HG03520 (cell line): ENCODE results near the gene VWA5B2.
"Not testable (repeated sequence)": the region's sequence is repeated elsewhere in the genome, so short reads cannot be mapped to it uniquely, and the experiment has no call there.

Experiments
- ATAC-seq: cut with Tn5 transposase; IDR thresholded peaks from one replicate; pipeline ENCODE4 v1.9.1; 2021; ENCODE audit warnings: mild to moderate bottlenecking, moderate library complexity; ENCODE audit not compliant: unreplicated experiment

VWA5B2 gene

DNA sequence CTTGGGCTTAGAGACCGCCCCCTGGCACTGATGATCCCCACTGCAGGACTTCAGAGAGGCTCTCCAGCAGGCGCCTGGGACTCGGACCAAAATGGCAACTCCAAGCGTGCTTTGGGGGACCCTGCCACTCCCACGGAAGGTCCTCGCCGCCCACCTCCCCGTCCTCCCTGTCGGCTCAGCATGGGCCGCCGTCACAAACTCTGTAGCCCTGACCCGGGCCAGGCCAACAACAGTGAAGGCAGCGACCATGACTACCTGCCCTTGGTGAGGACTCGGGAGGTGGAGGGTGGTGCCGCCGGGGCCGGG, 11.7 kb downstream of the VWA5B2 start:
- ATAC-seq, result no peak

DNA sequence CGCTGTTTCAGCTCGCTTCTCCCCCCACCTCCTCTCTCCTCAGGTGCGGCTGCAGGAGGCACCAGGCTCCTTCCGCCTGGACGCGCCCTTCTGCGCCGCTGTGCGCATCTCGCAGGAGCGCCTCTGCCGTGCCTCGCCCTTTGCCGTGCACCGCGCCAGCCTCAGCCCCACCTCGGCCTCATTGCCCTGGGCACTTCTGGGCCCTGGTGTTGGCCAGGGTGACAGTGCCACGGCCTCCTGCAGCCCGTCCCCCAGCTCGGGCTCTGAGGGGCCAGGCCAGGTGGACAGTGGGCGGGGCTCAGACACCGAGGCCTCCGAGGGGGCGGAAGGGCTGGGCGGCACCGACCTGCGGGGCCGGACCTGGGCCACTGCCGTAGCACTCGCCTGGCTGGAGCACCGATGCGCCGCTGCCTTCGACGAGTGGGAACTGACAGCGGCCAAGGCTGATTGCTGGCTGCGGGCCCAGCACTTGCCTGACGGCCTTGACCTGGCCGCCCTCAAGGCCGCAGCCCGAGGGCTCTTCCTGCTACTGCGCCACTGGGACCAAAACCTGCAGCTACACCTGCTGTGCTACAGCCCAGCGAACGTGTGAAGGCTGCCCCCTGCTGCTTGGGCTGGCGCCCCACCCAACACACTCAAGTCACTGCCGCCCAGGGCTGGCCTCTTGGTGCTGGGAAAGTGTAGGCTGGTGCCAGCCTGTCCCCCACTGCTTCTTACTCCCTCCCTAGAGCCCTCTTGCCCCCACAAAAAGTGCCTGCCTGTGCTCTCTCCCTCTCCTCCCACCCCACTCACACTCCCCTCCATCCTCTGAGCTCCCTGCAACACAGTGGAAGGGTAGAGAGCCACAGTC, 12.3 kb downstream of the VWA5B2 start:
- ATAC-seq, result no peak

GRCh38 chr3:184242297-184242685, 12.9 kb downstream of the VWA5B2 start:
- no peak for ATAC-seq

- no peak for ATAC-seq
Observed at GRCh38 chr3:184248454-184249411, 19.3 kb downstream of the VWA5B2 start, which contains the start of gene ALG3. TSS of gene ALG3 (minus strand) at chr3:184248962. CDS start at chr3:184248940, 22 bp downstream.

- ATAC-seq, result peak; percentile 88
Observed at GRCh38 chr3:184249412-184250166, 20.2 kb downstream of the VWA5B2 start, which contains the start of gene EEF1AKMT4. TSS of gene EEF1AKMT4 (plus strand) at chr3:184249672. CDS start at chr3:184249695, 23 bp downstream.

DNA sequence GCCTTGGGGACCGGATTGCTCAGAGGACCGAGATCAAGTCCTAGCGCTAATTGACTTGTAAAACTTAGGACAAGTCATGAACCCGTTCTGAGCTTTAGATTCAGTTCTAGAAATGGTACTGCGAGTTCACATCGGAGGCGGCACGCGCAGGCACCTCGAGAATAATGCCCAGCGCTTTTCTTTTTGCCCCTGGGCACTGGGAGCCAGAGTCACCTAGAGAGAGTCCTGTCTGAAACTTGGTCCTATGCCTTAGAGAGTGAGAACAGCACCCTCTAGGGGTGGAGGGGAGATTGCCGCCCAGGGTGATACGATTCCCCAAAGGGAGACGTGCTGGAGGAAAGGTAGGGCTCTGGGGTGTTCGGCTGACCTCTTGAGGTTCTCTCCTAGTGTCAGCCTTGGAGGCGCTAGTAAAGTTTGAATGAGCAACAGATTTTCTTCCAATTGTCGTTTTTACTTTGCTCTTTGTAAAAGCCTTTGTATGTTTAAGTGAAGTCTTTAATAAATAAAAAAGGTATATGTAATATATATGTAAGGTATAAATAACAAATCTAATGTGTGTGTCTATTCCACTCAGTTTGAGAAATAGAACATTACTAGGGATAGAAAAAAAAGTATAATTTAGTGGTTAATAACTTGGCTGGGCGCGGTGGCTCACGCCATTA, 20.9 kb downstream of the VWA5B2 start:
- ATAC-seq, result peak; percentile 63

DNA sequence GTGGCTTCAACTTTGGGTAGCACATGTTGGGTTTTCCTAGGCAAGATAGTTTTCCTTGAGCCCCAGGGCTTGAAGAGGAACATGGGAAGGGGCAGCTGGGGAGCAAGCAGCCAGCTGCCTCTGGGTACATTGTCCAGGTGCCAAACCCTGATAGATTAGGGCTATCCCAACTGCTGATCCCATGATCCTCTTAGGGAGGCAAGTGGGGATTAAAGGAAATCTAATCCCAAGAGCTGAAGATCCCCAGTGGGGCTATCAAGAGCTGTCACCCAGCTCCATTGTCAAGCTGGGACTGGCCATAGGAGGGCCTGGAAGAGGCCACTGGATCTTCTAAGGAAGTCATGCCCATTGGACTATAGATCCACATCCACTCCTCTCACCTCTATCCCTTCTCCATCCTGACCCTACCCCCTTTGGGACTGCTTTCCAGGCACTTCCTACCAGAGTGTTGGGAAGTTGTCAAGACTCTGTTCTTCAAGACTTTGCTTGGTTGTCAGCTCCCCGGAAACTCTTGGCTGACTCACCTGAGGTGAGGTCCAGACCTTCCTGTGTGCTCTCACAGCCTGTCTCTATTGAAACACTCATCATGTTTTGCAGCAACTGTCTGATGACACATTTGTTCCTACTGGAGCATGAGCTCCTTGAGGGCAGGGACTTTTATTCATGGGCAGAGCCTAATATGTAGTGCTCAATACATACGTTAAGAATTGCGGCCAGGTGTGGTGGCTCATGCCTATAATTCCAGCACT, 26.1 kb downstream of the VWA5B2 start:
- ATAC-seq, result no peak

GRCh38 chr3:184257083-184257915, 27.9 kb downstream of the VWA5B2 start:
- ATAC-seq, result no peak

GRCh38 chr3:184258926-184259325, 29.5 kb downstream of the VWA5B2 start:
- no peak for ATAC-seq

DNA sequence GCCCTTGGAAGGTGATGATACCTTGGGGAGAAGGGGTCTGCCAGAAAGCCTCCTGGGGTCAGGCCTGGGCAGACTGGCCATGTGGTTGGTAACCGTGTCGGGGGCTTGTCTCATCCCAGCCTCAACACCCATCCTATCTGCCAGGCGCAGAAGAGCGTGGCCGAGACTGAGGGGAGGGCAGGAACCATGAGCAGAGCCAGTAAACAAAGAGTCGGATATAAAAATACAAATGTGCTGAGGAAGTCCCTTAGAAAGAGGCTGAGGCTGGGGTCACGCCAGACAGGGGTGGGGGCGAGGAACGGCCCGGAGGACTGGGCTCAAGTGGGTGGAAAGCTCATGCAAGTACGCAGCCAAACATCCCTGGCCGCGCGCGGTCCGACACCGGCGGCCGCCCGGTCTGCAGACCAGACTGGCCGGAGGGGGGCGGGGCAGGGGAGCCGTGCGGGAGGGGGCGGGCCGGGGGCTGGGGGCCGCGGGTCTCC, 30.1 kb downstream of the VWA5B2 start:
- ATAC-seq, result no peak

DNA sequence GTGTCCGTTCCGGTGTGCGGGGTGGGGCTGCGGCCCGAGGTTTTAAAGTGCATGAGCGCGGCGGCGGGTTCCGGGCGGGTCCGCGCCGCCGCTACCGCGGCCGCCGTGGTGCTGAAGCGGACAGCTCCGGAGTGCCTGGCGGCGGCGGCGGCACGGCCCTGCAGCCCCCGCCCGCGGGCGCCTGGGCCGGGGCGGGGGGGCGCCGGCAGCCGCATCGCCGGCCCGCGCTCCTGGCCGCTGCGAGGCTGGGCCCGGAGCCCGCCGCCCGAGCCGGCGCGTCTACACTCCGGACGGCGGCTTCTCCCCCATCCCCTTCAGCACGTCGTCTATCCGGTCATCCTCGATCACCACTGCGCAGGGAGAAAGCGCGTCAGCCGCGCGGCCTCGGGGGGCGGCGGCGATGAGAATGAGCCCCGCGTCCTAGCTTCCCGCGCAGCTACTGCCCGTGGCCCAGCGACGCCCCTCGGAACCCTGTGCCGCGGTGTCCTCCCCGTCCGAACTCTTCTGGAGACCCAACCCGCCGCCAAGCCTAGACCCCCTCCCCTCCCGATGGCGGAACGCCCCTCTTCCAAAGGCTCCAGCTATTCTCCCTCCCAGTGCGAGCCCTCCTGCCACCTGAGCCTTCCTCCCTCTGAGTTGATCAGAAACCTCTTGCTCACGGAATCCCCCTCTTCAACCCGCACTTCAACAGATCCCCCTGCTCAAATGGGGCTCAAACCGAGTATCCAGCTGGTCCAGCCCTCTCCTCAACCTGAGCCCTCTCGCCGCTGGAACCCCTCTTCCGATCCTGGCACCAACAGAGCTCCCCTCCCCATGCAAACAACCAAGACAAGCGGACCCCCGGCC, 30.7 kb downstream of the VWA5B2 start:
- ATAC-seq, result no peak

DNA sequence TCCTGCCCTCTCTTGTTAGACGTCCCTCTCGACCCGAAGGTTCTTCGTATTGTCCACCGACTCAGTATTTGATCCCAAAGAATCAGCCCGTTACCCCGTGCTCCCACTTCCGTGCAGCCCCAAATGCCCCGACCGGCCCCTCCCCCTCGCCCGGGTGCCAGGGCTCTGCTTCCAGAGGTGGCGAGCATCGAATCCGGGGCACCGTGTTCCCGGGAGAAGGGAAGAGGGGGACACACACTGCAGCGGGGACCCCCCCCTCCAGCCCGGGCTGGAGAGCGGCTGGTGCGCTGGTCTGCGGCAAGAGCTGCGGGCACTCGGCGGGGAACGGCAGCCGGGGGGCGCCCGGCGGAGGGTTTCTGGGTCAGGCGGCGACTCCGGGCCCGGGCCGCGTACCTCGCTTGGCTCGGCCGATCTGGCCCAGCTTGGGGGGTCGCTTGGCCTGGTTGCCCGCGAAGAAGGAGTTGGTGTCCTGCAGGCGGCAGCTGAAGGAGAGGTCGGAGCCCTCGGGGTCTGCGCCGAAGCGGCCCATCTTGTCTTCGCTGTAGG, 31.4 kb downstream of the VWA5B2 start:
- no peak for ATAC-seq

- peak; percentile 42 for ATAC-seq
Observed at GRCh38 chr3:184261270-184261853, 32.0 kb downstream of the VWA5B2 start, which contains the start of gene CAMK2N2. TSS of gene CAMK2N2 (minus strand) at chr3:184261553. CDS start at chr3:184261285, 268 bp downstream.

GRCh38 chr3:184261854-184262763, 32.7 kb downstream of the VWA5B2 start:
- ATAC-seq, result no peak

DNA sequence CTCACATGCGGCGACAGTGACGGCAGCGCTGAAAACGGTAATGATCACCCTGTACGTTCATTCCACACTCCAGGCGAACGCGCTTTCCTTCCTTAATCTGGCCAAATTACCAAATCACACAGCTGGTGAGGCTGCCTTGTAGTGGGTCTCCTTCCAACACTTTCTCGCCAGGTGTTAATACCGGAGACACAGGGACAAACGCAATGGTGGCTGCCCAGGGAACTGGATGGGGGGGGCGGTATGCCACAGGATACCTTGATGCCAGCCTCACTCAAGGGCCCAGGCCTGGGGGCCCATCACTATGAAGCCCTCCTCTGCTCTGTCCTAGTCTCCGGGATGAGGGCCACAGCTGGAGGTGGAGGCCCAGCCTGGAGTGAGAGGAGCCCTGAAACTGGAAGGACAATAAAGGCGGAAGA, 33.4 kb downstream of the VWA5B2 start:
- ATAC-seq, result no peak

DNA sequence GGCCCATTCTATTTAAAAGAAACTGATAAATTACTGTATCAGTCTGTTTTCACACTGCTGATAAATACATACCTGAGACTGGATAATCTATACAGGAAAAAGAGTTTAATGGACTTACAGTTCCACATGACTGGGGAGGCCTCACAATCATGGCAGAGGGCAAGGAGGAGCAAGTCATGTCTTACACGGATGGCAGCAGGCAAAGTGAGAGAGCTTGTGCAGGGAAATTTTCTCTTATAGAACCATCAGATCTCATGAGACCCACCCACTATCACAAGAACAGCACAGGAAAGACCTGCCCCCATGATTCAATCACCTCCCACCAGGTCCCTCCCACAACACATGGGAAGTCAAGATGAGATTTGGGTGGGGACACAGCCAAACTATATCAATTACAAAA, 37.9 kb downstream of the VWA5B2 start:
- ATAC-seq, result not testable (repeated sequence)
